Thoracic aorta (tissue), 2 donors: ENCODE measurements around the gene RAMP1. TPM values are rescaled to one million over a fixed set of nuclear protein-coding genes. Genes with fewer than 3 reads are reported as not detected.

Experiments used
- ATAC-seq: fragments of 150-250 bp; one replicate; pipeline ENCODE4 v1.8.0; 2017; ENCODE audit warnings: low read depth; ENCODE audit not compliant: insufficient number of reproducible peaks, low FRiP score
- DNase-seq: peaks from one replicate; pipeline ENCODE4 v3.0.0-alpha.2; 2020; ENCODE audit warnings: low spot score
- H3K27ac ChIP-seq, 2 donors: fragments of 200-600 bp; sonication (generic); 1 replicate in 1 of 2; 2 replicates in 1 of 2; pipeline ENCODE4 v1.5.1; 2016; ENCODE audit warnings: mild to moderate bottlenecking in 2 of 2, moderate library complexity in 2 of 2
- H3K27me3 ChIP-seq: fragments of 200-600 bp; sonication (generic); replicated peaks from 2 replicates; pipeline ENCODE4 v1.6.0; 2016; ENCODE audit warnings: mild to moderate bottlenecking; ENCODE audit not compliant: insufficient read depth
- H3K36me3 ChIP-seq: fragments of 200-600 bp; sonication (generic); one replicate; pipeline ENCODE4 v1.5.1; 2016
- H3K4me1 ChIP-seq, 2 donors: fragments of 200-600 bp; sonication (generic); 1 replicate in 1 of 2; 2 replicates in 1 of 2; pipeline versions ENCODE4 v1.5.1 to v1.6.0; 2016; ENCODE audit warnings: low read depth in 2 of 2, mild to moderate bottlenecking in 1 of 2; ENCODE audit not compliant: control insufficient read depth in 1 of 2
- H3K4me3 ChIP-seq: fragments of 200-600 bp; sonication (generic); 2 replicates; pipeline ENCODE4 v1.5.1; 2016; ENCODE audit warnings: mild to moderate bottlenecking
- H3K9me3 ChIP-seq: fragments of 200-600 bp; sonication (generic); 2 replicates; pipeline ENCODE4 v1.5.1; 2016
- CTCF ChIP-seq: fragments of 200-600 bp; sonication (generic); IDR thresholded peaks from one replicate; pipeline ENCODE4 v1.5.1; 2019; ENCODE audit warnings: antibody characterized with exemption
- total RNA-seq, 2 donors: library from RNA; depleted of rRNA; stranded (reverse); fragments of >200 nt; gene quantifications; one replicate each; pipeline versions ENCODE4 v1.1.0 to v1.2.3, GENCODE V29; 2016

RAMP1 gene
- total RNA-seq, 2 donors from 2014 or later, result 246 to 525 TPM

- H3K27me3 ChIP-seq, result no peaks in the 10 kb centered on the region
- ATAC-seq, result no peak
- peak overlapping the region in 1 of 2 donors; percentile 46 for H3K27ac ChIP-seq
- no peak overlapping the region for H3K4me3 ChIP-seq
- H3K9me3 ChIP-seq, result no peaks in the 10 kb centered on the region
- TF ChIP-seq CTCF, result no peak
- peaks cover 6 to 42% of the 10 kb centered on the region in 2 donors for H3K4me1 ChIP-seq
- DNase-seq, result no peak
- peaks cover 22% of the 10 kb centered on the region for H3K36me3 ChIP-seq
Measured at GRCh38 chr2:237879991-237880560, 20.7 kb downstream of the RAMP1 start.

- Histone ChIP-seq H3K4me3 (no peak overlapping the region), H3K36me3 (peaks cover 18% of the 10 kb centered on the region), H3K27me3 (no peaks in the 10 kb centered on the region), H3K27ac (peak overlapping the region; percentile 25 to 37), H3K9me3 (no peaks in the 10 kb centered on the region), H3K4me1 (peaks cover 16 to 42% of the 10 kb centered on the region in 2 donors)
- TF ChIP-seq CTCF, result no peak
- DNase-seq (no peak), ATAC-seq (no peak)
Measured at GRCh38 chr2:237882510-237883481, 23.4 kb downstream of the RAMP1 start.

GRCh38 chr2:237883951-237884446, 24.6 kb downstream of the RAMP1 start:
- Histone ChIP-seq H3K4me3 (no peak overlapping the region), H3K9me3 (no peaks in the 10 kb centered on the region), H3K27ac (peak overlapping the region; percentile 95 to 98), H3K36me3 (peaks cover 12% of the 10 kb centered on the region), H3K4me1 (peaks cover 26 to 42% of the 10 kb centered on the region in 2 donors), H3K27me3 (no peaks in the 10 kb centered on the region)
- no peak for ATAC-seq
- no peak for DNase-seq
- TF ChIP-seq CTCF, result no peak

GRCh38 chr2:237884681-237885080, 25.3 kb downstream of the RAMP1 start:
- no peak for TF ChIP-seq CTCF
- Histone ChIP-seq H3K4me1 (peaks cover 28 to 47% of the 10 kb centered on the region in 2 donors), H3K27ac (peak overlapping the region; percentile 95 to 98), H3K36me3 (peaks cover 12% of the 10 kb centered on the region), H3K4me3 (no peak overlapping the region), H3K27me3 (no peaks in the 10 kb centered on the region), H3K9me3 (no peaks in the 10 kb centered on the region)
- DNase-seq, result no peak
- ATAC-seq, result no peak
